K562 (cell line): ENCODE results near the gene PIGK. TPM values are rescaled to one million over a fixed set of nuclear protein-coding genes. Genes with fewer than 3 reads are reported as not detected.

Source experiments
- AFF1 ChIP-seq, 2 experiments: fragments of 450-650 bp; IDR thresholded peaks; 2 replicates each; pipeline ENCODE4 v1.6.1; 2018; ENCODE audit warnings: mild to moderate bottlenecking in 2 of 2, low read depth in 1 of 2; ENCODE audit not compliant: partially characterized antibody in 2 of 2
- ETS1 ChIP-seq: conservative IDR thresholded peaks from 2 replicates; pipeline ENCODE4 v1.6.1; 2011; ENCODE audit warnings: low read depth, mild to moderate bottlenecking, low read length; ENCODE audit not compliant: control insufficient read depth
- KDM5B ChIP-seq: fragments of 200-600 bp; sonication (generic); IDR thresholded peaks from 2 replicates; pipeline ENCODE4 v1.6.1; 2012; ENCODE audit warnings: low read depth, mild to moderate bottlenecking, moderate library complexity, low read length, control low read depth, inconsistent platforms; ENCODE audit not compliant: insufficient replicate concordance
- ZNF217 ChIP-seq: sonication (generic); formaldehyde crosslinking; IDR thresholded peaks from 2 replicates; pipeline ENCODE4 v1.8.0; 2022; ENCODE audit warnings: mild to moderate bottlenecking, missing genetic modification reagents
- ZNF253 ChIP-seq: fragments of 250-450 bp; sonication (Bioruptor Pico); conservative IDR thresholded peaks from 2 replicates; pipeline ENCODE4 v1.6.1; 2021; ENCODE audit warnings: mild to moderate bottlenecking
- ZNF354B ChIP-seq: fragments of 250-450 bp; sonication (Bioruptor Pico); IDR thresholded peaks from 2 replicates; pipeline ENCODE4 v1.4.0; 2020
- ZNF395 ChIP-seq: fragments of 200-800 bp; sonication (Bioruptor generic); IDR thresholded peaks from 2 replicates; pipeline ENCODE4 v1.6.1; 2017; ENCODE audit warnings: missing genetic modification characterization, missing compliant biosample characterization
- ZNF76 ChIP-seq: fragments of 250-450 bp; sonication (Bioruptor Pico); IDR thresholded peaks from 2 replicates; pipeline ENCODE4 v1.4.0; 2020; ENCODE audit warnings: mild to moderate bottlenecking, moderate library complexity, borderline replicate concordance
- polyA plus RNA-seq, 8 experiments: library from polyadenylated mRNA; depleted of rRNA in 4 of 8; stranded (reverse) in 5 of 8; unstranded in 3 of 8; fragments of >200 nt; fragmentation: Nextera tagmentation in 2 of 8; fragmentation: Illumina TruSeq in 1 of 8; extraction: Ambion mirVana in 2 of 8; extraction: Trizol in 1 of 8; gene quantifications; 2 replicates each; pipeline versions ENCODE4 v1.2.1 to v1.2.3, GENCODE V29; 2011 to 2014; ENCODE audit warnings: inconsistent platforms in 1 of 8, missing spikeins in 1 of 8
- total RNA-seq, 7 experiments: library from RNA; depleted of rRNA in 6 of 7; stranded (reverse); fragments of >200 nt in 6 of 7; fragmentation: Illumina TruSeq in 2 of 7; extraction: Trizol in 2 of 7; gene quantifications; 2 replicates each; pipeline versions ENCODE4 v1.2.1 to v1.2.3, GENCODE V29; 2011 to 2021; ENCODE audit warnings: low replicate concordance in 1 of 7

The PIGK gene
- total and polyA plus RNA-seq, 9 of the 15 experiments (the other 6 are each of a cell fraction or from before 2014, with no cell fraction given) = 15.7 to 59.5 (median 29.9) TPM

GRCh38 chr1:77219166-77219887 is at the start of gene PIGK (continued):
- TF ChIP-seq AFF1 (IDR thresholded peaks at IDR 0.05; ENCODE audit: low read depth in 1 of 2, partially characterized antibody in 2 of 2) = no peak
- peak; percentile 90 for TF ChIP-seq KDM5B
- TF ChIP-seq ZNF395 = peak; percentile 80; the same call in 1 of the 2 replicates
- TF ChIP-seq ZNF253 (CRISPR knock-in tag) = no peak
- TF ChIP-seq ZNF217 = no peak
- no peak for TF ChIP-seq ZNF354B (CRISPR knock-in tag)
- TF ChIP-seq ZNF76 (CRISPR knock-in tag) = no peak
- TF ChIP-seq ETS1 = peak; percentile 68
